Neural progenitor cell (in vitro differentiated cells): ENCODE data around the gene PRM2. TPM values are rescaled to one million over a fixed set of nuclear protein-coding genes. Genes with fewer than 3 reads are reported as not detected.

Experiments used
- DNase-seq: peaks from one replicate; pipeline ENCODE4 v3.0.0-alpha.2; 2016; ENCODE audit warnings: low spot score
- H2AFZ ChIP-seq: fragments of 200-600 bp; sonication (generic); replicated peaks from 2 replicates; pipeline ENCODE4 v1.6.1; 2016; ENCODE audit warnings: antibody characterized with exemption
- H3F3A ChIP-seq: fragments of 200-600 bp; sonication (generic); 2 replicates; pipeline ENCODE4 v1.6.1; 2016; ENCODE audit warnings: antibody characterized with exemption, low read depth
- H3K27ac ChIP-seq: fragments of 200-600 bp; sonication (generic); 2 replicates; pipeline ENCODE4 v1.5.1; 2016; ENCODE audit warnings: mild to moderate bottlenecking
- H3K27me3 ChIP-seq: fragments of 200-600 bp; sonication (generic); 2 replicates; pipeline ENCODE4 v1.6.1; 2016; ENCODE audit warnings: mild to moderate bottlenecking, moderate library complexity
- H3K36me3 ChIP-seq: fragments of 200-600 bp; sonication (generic); 2 replicates; pipeline ENCODE4 v1.5.1; 2016
- H3K4me1 ChIP-seq: fragments of 200-600 bp; sonication (generic); 2 replicates; pipeline ENCODE4 v1.6.1; 2016; ENCODE audit warnings: mixed run types
- H3K4me2 ChIP-seq: fragments of 200-600 bp; sonication (generic); 2 replicates; pipeline ENCODE4 v1.6.1; 2016
- H3K4me3 ChIP-seq: fragments of 200-600 bp; sonication (generic); 2 replicates; pipeline ENCODE4 v1.5.1; 2016
- H3K79me2 ChIP-seq: fragments of 200-600 bp; sonication (generic); 2 replicates; pipeline ENCODE4 v1.6.1; 2016; ENCODE audit warnings: low read depth
- H3K9ac ChIP-seq: fragments of 200-600 bp; sonication (generic); 2 replicates; pipeline ENCODE4 v1.6.1; 2016
- H3K9me3 ChIP-seq: fragments of 200-600 bp; sonication (generic); 2 replicates; pipeline ENCODE4 v1.5.1; 2016; ENCODE audit warnings: low read depth
- H4K20me1 ChIP-seq: fragments of 200-600 bp; sonication (generic); 2 replicates; pipeline ENCODE4 v1.6.1; 2016; ENCODE audit warnings: low read depth
- H3K27ac Mint-ChIP-seq: 3 replicates; pipeline ENCODE4 v1.8.0; 2021; ENCODE audit warnings: mixed read lengths
- H3K27me3 Mint-ChIP-seq: 2 replicates; pipeline ENCODE4 v1.8.0; 2022; ENCODE audit warnings: low read depth, mild to moderate bottlenecking, inconsistent platforms, moderate library complexity, mixed read lengths; ENCODE audit not compliant: insufficient read depth
- H3K36me3 Mint-ChIP-seq: 3 replicates; pipeline ENCODE4 v1.8.0; 2021; ENCODE audit warnings: mixed read lengths
- H3K4me1 Mint-ChIP-seq: 3 replicates; pipeline ENCODE4 v1.8.0; 2021; ENCODE audit warnings: mixed read lengths
- H3K4me3 Mint-ChIP-seq: 3 replicates; pipeline ENCODE4 v1.8.0; 2021; ENCODE audit warnings: mild to moderate bottlenecking, moderate library complexity, mixed read lengths
- H3K9me3 Mint-ChIP-seq: 3 replicates; pipeline ENCODE4 v1.8.0; 2020; ENCODE audit warnings: mixed read lengths
- CTCF ChIP-seq: fragments of 200-600 bp; sonication (generic); IDR thresholded peaks from 2 replicates; pipeline ENCODE4 v1.5.1; 2017; ENCODE audit warnings: antibody characterized with exemption, mild to moderate bottlenecking
- EZH2 ChIP-seq: fragments of 200-600 bp; sonication (generic); IDR thresholded peaks from 2 replicates; pipeline ENCODE4 v1.6.1; 2017; ENCODE audit warnings: antibody characterized with exemption, mild to moderate bottlenecking, moderate library complexity
- EZH2phosphoT487 ChIP-seq: fragments of 200-600 bp; sonication (generic); IDR thresholded peaks from 2 replicates; pipeline ENCODE4 v1.6.1; 2017; ENCODE audit warnings: antibody characterized with exemption
- total RNA-seq: library from RNA; depleted of rRNA; stranded (reverse); fragments of >200 nt; gene quantifications from 2 replicates; pipeline ENCODE4 v1.2.3, GENCODE V29; 2015; ENCODE audit warnings: low replicate concordance

Gene PRM2
- total RNA-seq, 1 donor from 2014 or later, result not detected

- H3F3A ChIP-seq, result no peaks in the 10 kb centered on the region
- no peak overlapping the region for H3K4me3 ChIP-seq
- no peak overlapping the region for H3K4me3 Mint-ChIP-seq
- DNase-seq, result no peak
- H3K36me3 ChIP-seq, result no peaks in the 10 kb centered on the region
- H3K27me3 ChIP-seq, result no peaks in the 10 kb centered on the region
- H3K9ac ChIP-seq, result no peak overlapping the region
- H3K9me3 ChIP-seq, result no peaks in the 10 kb centered on the region
- no peaks in the 10 kb centered on the region for H3K36me3 Mint-ChIP-seq
- peaks cover 8% of the 10 kb centered on the region for H3K27me3 Mint-ChIP-seq
- peaks cover 2% of the 10 kb centered on the region for H3K4me1 Mint-ChIP-seq
- no peak overlapping the region for H3K4me2 ChIP-seq
- no peaks in the 10 kb centered on the region for H3K4me1 ChIP-seq
- no peaks in the 10 kb centered on the region for H3K79me2 ChIP-seq
- no peaks in the 10 kb centered on the region for H3K9me3 Mint-ChIP-seq
- H3K27ac ChIP-seq, result no peak overlapping the region
- no peak for TF ChIP-seq EZH2
- no peak for TF ChIP-seq CTCF
- TF ChIP-seq EZH2phosphoT487, result no peak
- no peaks in the 10 kb centered on the region for H4K20me1 ChIP-seq
- no peak overlapping the region for H3K27ac Mint-ChIP-seq
- no peak overlapping the region for H2AFZ ChIP-seq
These were observed 43.2 kb downstream of the PRM2 start for GRCh38 chr16:11232852-11233726.

- no peak for TF ChIP-seq CTCF
- no peak for TF ChIP-seq EZH2
- TF ChIP-seq EZH2phosphoT487, result no peak
- H3F3A ChIP-seq, result no peaks in the 10 kb centered on the region
- H3K9me3 ChIP-seq, result no peaks in the 10 kb centered on the region
- peaks cover 6% of the 10 kb centered on the region for H3K27me3 Mint-ChIP-seq
- no peak for DNase-seq
- H3K4me1 ChIP-seq, result no peaks in the 10 kb centered on the region
- no peak overlapping the region for H3K27ac ChIP-seq
- H4K20me1 ChIP-seq, result no peaks in the 10 kb centered on the region
- H3K79me2 ChIP-seq, result no peaks in the 10 kb centered on the region
- H2AFZ ChIP-seq, result no peak overlapping the region
- peaks cover 2% of the 10 kb centered on the region for H3K4me1 Mint-ChIP-seq
- H3K27me3 ChIP-seq, result no peaks in the 10 kb centered on the region
- no peak overlapping the region for H3K27ac Mint-ChIP-seq
- no peaks in the 10 kb centered on the region for H3K9me3 Mint-ChIP-seq
- H3K36me3 ChIP-seq, result no peaks in the 10 kb centered on the region
- no peak overlapping the region for H3K4me3 ChIP-seq
- H3K36me3 Mint-ChIP-seq, result no peaks in the 10 kb centered on the region
- no peak overlapping the region for H3K9ac ChIP-seq
- no peak overlapping the region for H3K4me3 Mint-ChIP-seq
- H3K4me2 ChIP-seq, result no peak overlapping the region
These were observed 43.9 kb downstream of the PRM2 start for GRCh38 chr16:11232302-11232851.

- Histone ChIP-seq H2AFZ (no peak overlapping the region), H3F3A (no peaks in the 10 kb centered on the region), H3K9ac (no peak overlapping the region), H3K4me2 (no peak overlapping the region), H3K4me3 (no peak overlapping the region), H3K27ac (no peak overlapping the region), H3K4me1 (no peaks in the 10 kb centered on the region), H4K20me1 (no peaks in the 10 kb centered on the region), H3K9me3 (no peaks in the 10 kb centered on the region), H3K36me3 (no peaks in the 10 kb centered on the region), H3K27me3 (no peaks in the 10 kb centered on the region), H3K79me2 (no peaks in the 10 kb centered on the region)
- TF ChIP-seq CTCF, result no peak
- TF ChIP-seq EZH2phosphoT487, result no peak
- TF ChIP-seq EZH2, result no peak
- Mint-ChIP-seq H3K27ac (no peak overlapping the region), H3K36me3 (no peaks in the 10 kb centered on the region), H3K4me3 (no peak overlapping the region), H3K4me1 (peaks cover 2% of the 10 kb centered on the region), H3K9me3 (no peaks in the 10 kb centered on the region), H3K27me3 (peaks cover 6% of the 10 kb centered on the region)
- DNase-seq, result no peak
These were observed 44.8 kb downstream of the PRM2 start for GRCh38 chr16:11231367-11231970.
